ENCODE results near the gene AFAP1L2. TPM values are rescaled to one million over a fixed set of nuclear protein-coding genes. Genes with fewer than 3 reads are reported as not detected.

Gene AFAP1L2
- polyA plus RNA-seq, 1 donor from 2014 or later, result 0.88 TPM

DNA sequence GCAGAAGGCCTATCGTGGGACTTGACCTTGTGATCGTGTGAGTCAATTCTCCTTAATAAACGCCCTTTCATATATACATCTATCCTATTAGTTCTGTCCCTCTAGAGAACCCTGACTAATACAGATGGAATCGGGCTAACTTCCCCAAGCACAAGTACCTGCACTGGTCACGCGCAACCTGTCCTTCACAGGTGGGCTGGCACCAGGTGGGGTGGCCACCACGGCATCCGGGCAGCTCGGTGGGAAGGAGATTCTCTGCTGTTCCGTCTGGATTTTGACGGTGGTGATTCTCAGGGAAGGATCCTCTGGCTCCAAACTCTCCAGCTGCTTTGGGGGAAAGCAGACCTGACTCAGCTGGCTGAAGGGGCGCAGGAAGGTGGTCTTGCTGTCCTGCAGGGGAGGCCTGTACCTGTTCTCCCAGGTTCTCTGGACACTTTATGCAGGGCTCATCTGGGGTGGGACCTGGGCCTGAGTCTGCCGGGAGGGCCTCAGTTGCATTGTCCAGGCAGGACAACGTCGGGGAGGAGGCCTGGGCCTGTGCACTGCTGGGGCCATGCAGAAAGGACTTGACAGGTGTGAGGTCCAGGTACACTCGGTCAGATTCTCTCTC lies 104.2 kb downstream of the AFAP1L2 start:
- no peak for TF ChIP-seq EZH2 (IDR thresholded peaks at IDR 0.05; ENCODE audit: borderline replicate concordance, insufficient read depth, low read length, poor library complexity, severe bottlenecking)
- TF ChIP-seq REST (IDR thresholded peaks at IDR 0.05; ENCODE audit: borderline replicate concordance), result no peak
- no peak for TF ChIP-seq SMC3 (conservative IDR thresholded peaks at IDR 0.05; ENCODE audit: poor library complexity)
- TF ChIP-seq MXI1 (conservative IDR thresholded peaks at IDR 0.05; ENCODE audit: poor library complexity, severe bottlenecking), result no peak
- TF ChIP-seq TAF1 (IDR thresholded peaks at IDR 0.05; ENCODE audit: low read depth), result no peak
- no peak for TF ChIP-seq EP300 (conservative IDR thresholded peaks at IDR 0.05; ENCODE audit: poor library complexity, severe bottlenecking)
- no peak for TF ChIP-seq RAD21 (conservative IDR thresholded peaks at IDR 0.05)
- TF ChIP-seq, protein P1, sequence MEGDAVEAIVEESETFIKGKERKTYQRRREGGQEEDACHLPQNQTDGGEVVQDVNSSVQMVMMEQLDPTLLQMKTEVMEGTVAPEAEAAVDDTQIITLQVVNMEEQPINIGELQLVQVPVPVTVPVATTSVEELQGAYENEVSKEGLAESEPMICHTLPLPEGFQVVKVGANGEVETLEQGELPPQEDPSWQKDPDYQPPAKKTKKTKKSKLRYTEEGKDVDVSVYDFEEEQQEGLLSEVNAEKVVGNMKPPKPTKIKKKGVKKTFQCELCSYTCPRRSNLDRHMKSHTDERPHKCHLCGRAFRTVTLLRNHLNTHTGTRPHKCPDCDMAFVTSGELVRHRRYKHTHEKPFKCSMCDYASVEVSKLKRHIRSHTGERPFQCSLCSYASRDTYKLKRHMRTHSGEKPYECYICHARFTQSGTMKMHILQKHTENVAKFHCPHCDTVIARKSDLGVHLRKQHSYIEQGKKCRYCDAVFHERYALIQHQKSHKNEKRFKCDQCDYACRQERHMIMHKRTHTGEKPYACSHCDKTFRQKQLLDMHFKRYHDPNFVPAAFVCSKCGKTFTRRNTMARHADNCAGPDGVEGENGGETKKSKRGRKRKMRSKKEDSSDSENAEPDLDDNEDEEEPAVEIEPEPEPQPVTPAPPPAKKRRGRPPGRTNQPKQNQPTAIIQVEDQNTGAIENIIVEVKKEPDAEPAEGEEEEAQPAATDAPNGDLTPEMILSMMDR (IDR thresholded peaks at IDR 0.05; ENCODE audit: poor library complexity, severe bottlenecking), result no peak
- TF ChIP-seq POLR2AphosphoS5 (IDR thresholded peaks at IDR 0.05), result no peak
- Histone ChIP-seq H3K27ac (ENCODE audit: low read length) (no peak overlapping the region), H3K9me2 (ENCODE audit: insufficient read depth, low read length) (no peaks in the 10 kb centered on the region), H4K20me1 (ENCODE audit: insufficient read depth) (no peaks in the 10 kb centered on the region), H3K4me2 (ENCODE audit: low read length) (no peak overlapping the region), H2AFZ (ENCODE audit: low read depth, low read length) (no peak overlapping the region), H3F3A (ENCODE audit: insufficient read depth, low read length, poor library complexity, severe bottlenecking) (peaks cover 4% of the 10 kb centered on the region), H3K27me3 (ENCODE audit: insufficient read depth, low read depth, low read length) (no peaks in the 10 kb centered on the region), H3K4me3 (ENCODE audit: low read length) (no peak overlapping the region), H3K9me3 (ENCODE audit: low read length) (no peaks in the 10 kb centered on the region), H3K9ac (ENCODE audit: low read length) (no peak overlapping the region), H3K36me3 (ENCODE audit: insufficient read depth, low read length) (no peaks in the 10 kb centered on the region), H3K79me2 (replicated peaks; ENCODE audit: insufficient read depth, low read length) (no peaks in the 10 kb centered on the region)

DNA sequence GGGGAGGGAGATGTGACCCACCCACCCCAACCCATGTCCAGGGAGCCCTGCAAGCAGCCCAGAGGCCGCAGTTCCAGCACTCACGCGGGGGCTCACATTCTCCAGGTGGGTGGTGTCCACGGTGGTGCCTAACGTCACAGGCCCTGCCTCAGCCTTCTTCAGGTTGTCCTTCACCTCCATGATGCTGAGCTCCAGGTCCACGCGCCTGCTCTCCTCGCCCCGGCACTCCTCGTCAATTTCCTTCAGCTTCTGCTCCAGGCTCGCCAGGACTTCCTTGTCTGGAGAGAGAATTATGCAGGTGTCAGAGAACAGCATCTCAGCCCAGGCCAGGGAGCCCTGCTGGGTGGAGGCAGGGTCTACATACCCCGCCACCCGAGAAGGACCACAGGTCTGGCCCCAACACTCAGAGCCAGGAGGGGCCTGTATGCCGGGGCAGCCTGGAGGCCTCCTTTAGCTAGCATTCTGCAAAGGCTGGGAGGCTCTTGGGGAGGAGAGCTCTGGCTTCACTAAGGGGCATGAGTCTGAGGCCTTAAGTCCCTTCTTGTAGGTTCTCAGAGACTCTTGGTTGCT lies 107.1 kb downstream of the AFAP1L2 start:
- no peak for TF ChIP-seq TAF1 (IDR thresholded peaks at IDR 0.05; ENCODE audit: low read depth)
- no peak for TF ChIP-seq RAD21 (conservative IDR thresholded peaks at IDR 0.05)
- no peak for TF ChIP-seq EZH2 (IDR thresholded peaks at IDR 0.05; ENCODE audit: borderline replicate concordance, insufficient read depth, low read length, poor library complexity, severe bottlenecking)
- TF ChIP-seq REST (IDR thresholded peaks at IDR 0.05; ENCODE audit: borderline replicate concordance), result no peak
- H3K27me3 ChIP-seq (ENCODE audit: insufficient read depth, low read depth, low read length), result no peaks in the 10 kb centered on the region
- H3K9me3 ChIP-seq (ENCODE audit: low read length), result no peaks in the 10 kb centered on the region

More for the DNA sequence above, 107.1 kb downstream of the AFAP1L2 start:
- H3K9ac ChIP-seq (ENCODE audit: low read length), result no peak overlapping the region
- H3F3A ChIP-seq (ENCODE audit: insufficient read depth, low read length, poor library complexity, severe bottlenecking), result no peaks in the 10 kb centered on the region
- H3K79me2 ChIP-seq (replicated peaks; ENCODE audit: insufficient read depth, low read length), result no peaks in the 10 kb centered on the region
- no peaks in the 10 kb centered on the region for H4K20me1 ChIP-seq (ENCODE audit: insufficient read depth)
- H2AFZ ChIP-seq (ENCODE audit: low read depth, low read length), result no peak overlapping the region
- no peaks in the 10 kb centered on the region for H3K9me2 ChIP-seq (ENCODE audit: insufficient read depth, low read length)
- H3K4me2 ChIP-seq (ENCODE audit: low read length), result no peak overlapping the region
- H3K36me3 ChIP-seq (ENCODE audit: insufficient read depth, low read length), result no peaks in the 10 kb centered on the region
- no peak overlapping the region for H3K4me3 ChIP-seq (ENCODE audit: low read length)
- no peak overlapping the region for H3K27ac ChIP-seq (ENCODE audit: low read length)

Data from neural cell (in vitro differentiated cells).